Measurements from ENCODE around the gene OR4D9.

Gene OR4D9

GRCh38 chr11:59510941-59511589, at the start of gene OR4D9:
Gene OR4D9, plus strand, starts transcription at chr11:59511539. Its CDS starts 3,374 bp downstream, at chr11:59514913.
- no peak for TF ChIP-seq CTCF (IDR thresholded peaks at IDR 0.05; ENCODE audit: low read depth, low read length)

GRCh38 chr11:59463190-59463641, 48.1 kb upstream of the OR4D9 start:
- H3K36me3 ChIP-seq: no peaks in the 10 kb centered on the region
- no peaks in the 10 kb centered on the region for H3K27me3 ChIP-seq (ENCODE audit: insufficient read depth, low read depth, severe bottlenecking)
- peaks cover 8% of the 10 kb centered on the region for H3K9me3 ChIP-seq (ENCODE audit: severe bottlenecking)
- no peak for DNase-seq
- no peak overlapping the region for H3K27ac ChIP-seq
- H3K4me3 ChIP-seq (ENCODE audit: low read depth, low read length): no peak overlapping the region
- no peak for TF ChIP-seq CTCF (IDR thresholded peaks at IDR 0.05; ENCODE audit: low read depth, low read length)

More at GRCh38 chr11:59510941-59511589, at the start of gene OR4D9:
- Histone ChIP-seq H3K27ac (no peak within 1 kb of the TSS), H3K9me3 (ENCODE audit: severe bottlenecking) (no peaks in the 10 kb centered on the region), H3K27me3 (ENCODE audit: insufficient read depth, low read depth, severe bottlenecking) (no peaks in the 10 kb centered on the region), H3K36me3 (no peaks in the 10 kb centered on the region), H3K4me3 (ENCODE audit: low read depth, low read length) (no peak within 1 kb of the TSS)
- no peak for DNase-seq

GRCh38 chr11:59473015-59473414, 38.3 kb upstream of the OR4D9 start, which contains the start of gene OR4D10:
Gene OR4D10, plus strand, starts transcription at chr11:59473315. Its CDS starts 4,115 bp downstream, at chr11:59477430.
- H3K4me3 ChIP-seq (ENCODE audit: low read depth, low read length): no peak within 1 kb of the TSS
- H3K9me3 ChIP-seq (ENCODE audit: severe bottlenecking): no peaks in the 10 kb centered on the region
- no peak for TF ChIP-seq CTCF (IDR thresholded peaks at IDR 0.05; ENCODE audit: low read depth, low read length)
- no peak within 1 kb of the TSS for H3K27ac ChIP-seq
- no peak for DNase-seq
- no peaks in the 10 kb centered on the region for H3K36me3 ChIP-seq
- no peaks in the 10 kb centered on the region for H3K27me3 ChIP-seq (ENCODE audit: insufficient read depth, low read depth, severe bottlenecking)

- DNase-seq: no peak
- Histone ChIP-seq H3K27ac (no peak overlapping the region), H3K9me3 (ENCODE audit: severe bottlenecking) (no peaks in the 10 kb centered on the region), H3K36me3 (no peaks in the 10 kb centered on the region), H3K27me3 (ENCODE audit: insufficient read depth, low read depth, severe bottlenecking) (no peaks in the 10 kb centered on the region), H3K4me3 (ENCODE audit: low read depth, low read length) (no peak overlapping the region)
- TF ChIP-seq CTCF (IDR thresholded peaks at IDR 0.05; ENCODE audit: low read depth, low read length): no peak
Measured at GRCh38 chr11:59475176-59475575, 36.2 kb upstream of the OR4D9 start.

- H3K9me3 ChIP-seq (ENCODE audit: severe bottlenecking): peaks cover 2% of the 10 kb centered on the region
- H3K27me3 ChIP-seq (ENCODE audit: insufficient read depth, low read depth, severe bottlenecking): no peaks in the 10 kb centered on the region
- no peak overlapping the region for H3K27ac ChIP-seq
- H3K36me3 ChIP-seq: no peaks in the 10 kb centered on the region
- H3K4me3 ChIP-seq (ENCODE audit: low read depth, low read length): no peak overlapping the region
- DNase-seq: no peak
- no peak for TF ChIP-seq CTCF (IDR thresholded peaks at IDR 0.05; ENCODE audit: low read depth, low read length)
Measured at GRCh38 chr11:59479906-59480305, 31.4 kb upstream of the OR4D9 start.

GRCh38 chr11:59480359-59480758, 31.0 kb upstream of the OR4D9 start:
- H3K36me3 ChIP-seq: no peaks in the 10 kb centered on the region
- TF ChIP-seq CTCF (IDR thresholded peaks at IDR 0.05; ENCODE audit: low read depth, low read length): no peak
- H3K9me3 ChIP-seq (ENCODE audit: severe bottlenecking): peaks cover 2% of the 10 kb centered on the region
- no peaks in the 10 kb centered on the region for H3K27me3 ChIP-seq (ENCODE audit: insufficient read depth, low read depth, severe bottlenecking)
- no peak overlapping the region for H3K27ac ChIP-seq
- DNase-seq: no peak
- no peak overlapping the region for H3K4me3 ChIP-seq (ENCODE audit: low read depth, low read length)

Measured in WERI-Rb-1 (cell line).